ENCODE measurements around the gene MED12L.

The MED12L gene

DNA sequence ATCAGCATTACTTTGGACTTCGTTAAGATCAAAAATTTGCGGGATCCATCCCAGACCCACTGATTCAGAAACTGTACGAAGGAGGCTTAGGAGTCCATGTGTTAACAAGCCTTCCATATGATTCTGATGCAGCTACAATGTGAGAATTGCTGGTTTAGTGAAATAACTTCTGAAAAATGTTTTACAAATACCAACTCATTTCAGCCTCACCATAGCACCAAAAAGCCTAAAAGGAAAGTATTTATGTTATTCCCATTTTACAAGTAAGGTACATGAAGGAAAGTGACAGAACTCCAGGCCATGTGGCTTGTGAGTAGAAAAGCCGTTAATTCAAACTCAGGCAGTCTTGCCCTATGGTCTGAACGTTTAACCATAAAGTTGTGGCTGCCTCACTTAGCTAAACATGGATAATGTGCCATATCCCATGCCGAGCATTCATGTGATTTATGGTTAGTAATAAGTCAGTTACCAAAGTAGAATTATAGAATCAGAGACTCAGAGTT lies 376.9 kb downstream of the MED12L start:
- no peak for DNase-seq (ENCODE audit: low read depth)

DNA sequence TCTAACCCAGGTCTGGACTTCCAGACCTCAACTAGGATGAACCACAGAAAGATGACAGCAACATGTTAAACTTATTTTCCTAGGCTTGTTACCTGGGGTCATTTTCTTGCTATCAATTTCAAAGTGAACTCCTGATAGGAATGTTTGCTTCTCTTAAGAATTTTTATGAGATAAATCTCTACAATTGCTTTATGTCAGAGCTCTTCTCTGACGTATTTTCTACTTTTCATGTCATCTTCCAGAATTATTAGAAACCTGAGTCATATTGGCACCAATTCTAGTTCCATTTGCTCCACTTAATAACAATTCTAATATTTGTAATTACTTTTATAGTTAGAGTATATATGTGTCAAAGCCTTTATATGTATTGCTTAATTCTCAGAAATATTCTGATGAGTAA lies 377.5 kb downstream of the MED12L start:
- no peak for DNase-seq (ENCODE audit: low read depth)

DNA sequence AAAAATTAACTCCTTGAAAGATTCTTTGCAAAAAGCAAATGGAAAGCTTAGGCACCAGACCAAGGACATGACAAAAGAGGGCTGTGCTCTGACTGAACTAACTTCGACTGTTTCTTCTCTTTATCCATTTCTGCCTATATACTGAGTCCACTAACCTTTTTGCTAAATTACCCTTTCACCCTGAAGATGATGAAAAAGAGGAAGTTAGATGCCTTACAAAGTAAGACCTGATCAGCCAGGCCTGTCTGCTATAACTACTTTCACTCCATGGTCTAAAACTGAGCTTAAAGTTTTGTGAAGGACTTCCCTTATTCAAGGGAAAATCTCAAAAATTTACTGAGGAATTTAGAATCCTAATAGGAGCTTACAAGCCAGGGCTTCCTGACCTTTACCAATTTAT lies 381.6 kb downstream of the MED12L start:
- no peak for DNase-seq (ENCODE audit: low read depth)

DNA sequence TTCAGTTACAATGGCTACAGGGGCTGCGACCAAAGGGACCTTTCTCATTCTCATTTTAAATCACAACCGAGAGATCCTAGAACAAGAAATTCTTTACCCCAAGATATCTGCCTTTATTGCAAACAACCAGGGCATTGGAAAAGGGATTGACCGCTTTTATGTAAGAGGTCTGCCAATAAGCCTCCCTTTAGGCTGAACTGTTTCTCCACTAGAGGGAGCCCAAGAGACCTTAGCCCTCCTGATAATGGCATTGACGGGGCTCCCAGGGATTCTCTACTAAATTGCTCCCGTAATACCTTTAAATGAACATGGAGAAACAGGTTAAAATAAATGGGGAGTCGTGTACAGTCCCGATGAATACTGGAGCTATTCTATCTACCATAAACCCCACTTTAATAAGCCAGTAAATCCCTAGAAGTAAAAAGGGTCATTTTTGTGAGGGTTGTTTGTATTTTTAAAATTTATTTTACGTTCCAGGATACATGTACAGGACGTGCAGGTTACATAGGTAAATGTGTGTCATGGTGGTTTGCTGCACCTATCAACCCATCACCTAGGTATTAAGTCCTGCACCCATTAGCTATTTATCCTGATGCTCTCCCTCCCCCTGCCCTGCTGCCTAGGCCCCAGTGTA lies 382.9 kb downstream of the MED12L start:
- peak; percentile 22 for DNase-seq (ENCODE audit: low read depth)

DNA sequence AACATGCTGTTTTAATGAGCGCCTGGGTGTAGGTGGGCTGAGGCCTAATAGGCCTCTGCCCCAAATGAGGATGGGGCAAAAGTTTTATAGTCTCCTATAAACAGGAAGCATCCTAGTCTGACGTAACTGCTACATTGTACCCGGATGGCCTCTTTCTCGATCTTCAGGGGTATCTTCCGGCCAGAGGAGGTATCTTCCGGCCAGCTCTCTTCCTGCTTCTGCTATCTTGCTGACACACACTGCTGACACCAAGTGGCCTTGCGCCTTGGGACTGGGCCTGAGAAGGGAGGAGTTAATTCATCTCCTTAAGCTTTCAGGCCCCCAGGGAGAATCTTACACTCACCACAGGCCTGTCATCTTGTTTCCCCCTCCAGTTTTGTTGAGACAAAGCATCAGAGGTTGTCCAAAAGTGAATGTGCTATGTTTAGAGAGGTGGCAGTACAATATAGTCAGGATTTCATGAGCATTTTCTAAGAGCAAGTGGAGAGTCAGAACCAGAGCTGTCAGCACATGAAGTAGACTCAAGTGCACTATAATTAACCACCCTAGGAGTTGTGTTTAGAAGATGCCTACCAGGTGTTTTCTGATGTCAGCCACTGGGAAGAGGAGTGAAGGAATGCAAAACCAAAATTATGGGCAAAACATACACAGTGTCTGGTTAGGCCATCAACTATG lies 391.0 kb downstream of the MED12L start:
- no peak for DNase-seq (ENCODE audit: low read depth)

DNA sequence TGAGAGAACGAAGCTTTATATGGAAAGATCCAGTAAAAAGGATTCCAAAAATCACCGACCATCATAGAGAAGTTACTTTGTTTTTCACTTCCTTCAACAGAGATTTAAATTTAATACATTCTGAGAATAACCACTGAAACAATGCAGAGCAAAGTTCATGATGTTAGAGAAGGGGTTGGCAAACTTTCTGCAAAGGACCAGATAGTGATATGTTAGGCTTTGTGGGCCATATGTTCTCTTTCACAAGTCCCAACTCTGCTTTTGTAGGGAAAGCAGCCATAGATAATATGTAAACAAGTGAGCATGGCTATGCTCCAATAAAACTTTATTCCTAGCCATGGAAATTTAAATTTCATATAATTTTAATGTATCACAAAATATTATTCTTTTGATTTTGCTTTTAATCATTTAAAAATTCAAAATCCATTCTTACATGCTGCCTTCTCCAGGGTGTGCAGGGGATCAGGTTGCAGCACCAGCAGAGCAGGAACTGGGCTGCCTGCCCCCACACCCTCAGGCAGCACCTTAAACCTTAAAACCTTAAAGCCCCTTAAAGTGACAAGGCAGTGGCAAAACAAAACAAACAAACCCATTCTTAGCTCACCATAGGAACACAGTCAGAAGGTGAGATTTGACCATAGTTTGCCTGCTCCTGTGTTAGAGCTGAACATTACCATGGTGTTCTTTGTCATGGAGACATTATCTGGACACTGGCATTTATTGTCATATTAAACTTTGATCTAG lies 392.3 kb downstream of the MED12L start:
- DNase-seq (ENCODE audit: low read depth), result no peak

DNA sequence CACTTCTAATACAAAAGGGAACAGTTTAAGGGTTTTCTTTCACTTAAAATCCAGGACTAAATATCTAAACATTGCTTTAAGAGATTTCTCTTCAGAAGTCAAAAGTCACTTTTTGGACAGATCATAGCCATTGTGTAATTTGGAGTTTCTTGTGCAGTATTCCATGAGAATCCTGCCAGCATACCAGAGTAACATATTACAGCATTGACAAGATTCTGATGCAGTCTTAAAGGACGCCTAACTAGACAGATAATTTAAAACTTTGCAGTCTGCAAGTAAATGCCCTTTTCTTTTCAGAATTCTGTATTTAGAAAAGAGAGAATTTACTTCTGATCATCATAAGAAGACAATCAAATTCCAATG lies 392.9 kb downstream of the MED12L start:
- no peak for DNase-seq (ENCODE audit: low read depth)

DNA sequence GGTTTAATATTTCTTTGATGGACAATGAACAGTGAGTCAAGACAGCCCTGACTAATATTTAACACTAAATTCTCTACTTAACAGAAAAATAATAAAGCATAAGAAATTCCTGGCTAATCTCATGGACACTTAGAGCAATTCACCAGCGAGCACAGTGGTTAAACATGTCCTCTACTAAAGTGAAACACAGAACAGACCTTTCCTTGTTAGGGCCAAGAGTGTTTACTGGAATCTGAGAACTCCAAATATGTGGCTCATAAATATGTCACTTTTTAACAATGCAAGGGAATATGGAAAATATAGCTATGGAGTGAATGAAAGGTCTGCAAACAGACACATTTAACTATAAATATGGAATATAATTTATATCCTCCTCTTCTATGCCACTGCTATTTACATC lies 394.0 kb downstream of the MED12L start:
- no peak for DNase-seq (ENCODE audit: low read depth)

DNA sequence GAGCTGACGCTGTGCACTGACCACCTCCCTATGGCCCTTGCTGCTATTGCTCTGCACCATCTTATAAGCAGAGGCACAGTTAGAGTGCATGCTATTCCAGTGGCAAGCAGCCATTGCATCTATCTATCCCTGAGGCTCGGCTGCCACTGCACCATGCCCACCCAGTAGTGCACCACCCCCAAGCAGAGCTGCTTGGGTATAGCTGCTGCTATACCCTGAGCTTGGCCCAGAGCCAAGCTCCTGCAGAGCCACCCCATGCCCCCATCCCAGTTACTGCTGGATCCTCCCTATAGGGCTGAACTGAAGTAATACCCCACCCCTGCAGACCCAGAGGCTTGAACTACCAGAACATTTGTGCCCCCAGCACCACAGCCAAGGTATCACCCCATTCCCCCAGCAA lies 395.0 kb downstream of the MED12L start:
- no peak for DNase-seq (ENCODE audit: low read depth)

DNA sequence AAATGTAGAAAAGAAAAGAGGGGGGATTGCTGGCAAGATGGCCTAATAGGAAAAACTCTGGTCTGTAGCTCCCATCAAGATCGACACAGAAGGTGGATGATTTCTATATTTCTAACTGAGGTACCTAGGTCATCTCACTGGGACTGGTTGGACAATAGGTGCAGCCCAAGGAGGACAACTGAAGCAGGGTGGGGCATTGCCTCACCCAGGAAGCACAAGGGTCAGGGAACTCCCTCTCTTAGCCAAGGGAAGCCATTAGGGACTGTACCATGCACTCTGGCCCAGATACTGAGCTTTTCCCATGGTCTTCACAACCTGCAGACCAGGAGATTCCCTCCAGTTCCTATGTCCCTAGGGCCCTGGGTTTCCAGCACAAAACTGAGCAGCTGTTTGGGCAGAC lies 398.0 kb downstream of the MED12L start:
- no peak for DNase-seq (ENCODE audit: low read depth)

DNA sequence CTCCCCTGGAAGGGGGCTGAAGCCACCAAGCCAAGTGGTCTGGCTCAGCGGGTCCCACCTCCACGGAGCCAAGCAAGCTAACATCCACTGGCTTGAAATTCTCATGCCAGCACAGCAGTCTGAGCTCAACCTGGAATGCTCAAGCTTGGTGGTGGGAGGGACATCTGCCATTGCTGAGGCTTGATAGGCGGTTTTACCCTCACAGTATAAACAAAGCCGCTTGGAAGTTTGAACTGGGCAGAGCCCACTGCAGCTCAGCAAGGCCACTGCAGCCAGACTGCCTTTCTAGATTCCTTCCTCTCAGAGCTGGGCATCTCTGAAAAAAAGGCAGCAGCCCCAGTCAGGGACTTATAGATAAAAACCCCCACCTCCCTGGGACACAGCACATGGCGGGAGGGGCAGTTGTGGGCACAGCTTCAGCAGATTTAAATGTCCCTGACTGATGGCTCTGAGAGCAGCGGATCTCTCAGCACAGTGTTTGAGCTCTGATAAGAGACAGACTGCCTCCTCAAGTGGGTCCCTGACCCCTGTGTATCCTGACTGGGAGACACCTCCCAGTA lies 398.6 kb downstream of the MED12L start:
- DNase-seq (ENCODE audit: low read depth), result no peak
